GM21447 (cell line): ENCODE results near the gene RIMBP2.

Experiments used
- ATAC-seq: cut with Tn5 transposase; IDR thresholded peaks from one replicate; pipeline ENCODE4 v1.9.1; 2021; ENCODE audit not compliant: unreplicated experiment

RIMBP2 gene

GRCh38 chr12:130454296-130454695 lies 261.8 kb downstream of the RIMBP2 start:
- no peak for ATAC-seq

GRCh38 chr12:130452546-130452945 lies 263.6 kb downstream of the RIMBP2 start:
- no peak for ATAC-seq

- ATAC-seq = no peak
These were observed 264.8 kb downstream of the RIMBP2 start for GRCh38 chr12:130451001-130451930.

GRCh38 chr12:130449291-130449690 lies 266.8 kb downstream of the RIMBP2 start:
- ATAC-seq = no peak

- no peak for ATAC-seq
These were observed 267.9 kb downstream of the RIMBP2 start for GRCh38 chr12:130448044-130448821.

- no peak for ATAC-seq
These were observed 268.5 kb downstream of the RIMBP2 start for GRCh38 chr12:130447655-130447965.

- ATAC-seq = no peak
These were observed 269.0 kb downstream of the RIMBP2 start for GRCh38 chr12:130446846-130447654.

- ATAC-seq = no peak
These were observed 271.1 kb downstream of the RIMBP2 start for GRCh38 chr12:130444986-130445385.

- ATAC-seq = no peak
These were observed 272.0 kb downstream of the RIMBP2 start for GRCh38 chr12:130444061-130444460.

GRCh38 chr12:130441771-130442760 lies 274.0 kb downstream of the RIMBP2 start:
- ATAC-seq = no peak

GRCh38 chr12:130440411-130441080 lies 275.6 kb downstream of the RIMBP2 start:
- no peak for ATAC-seq

GRCh38 chr12:130439250-130439649 lies 276.8 kb downstream of the RIMBP2 start:
- no peak for ATAC-seq

GRCh38 chr12:130438711-130439110 lies 277.4 kb downstream of the RIMBP2 start:
- ATAC-seq = no peak

GRCh38 chr12:130438243-130438620 lies 277.9 kb downstream of the RIMBP2 start:
- ATAC-seq = no peak

GRCh38 chr12:130437555-130438242 lies 278.4 kb downstream of the RIMBP2 start:
- no peak for ATAC-seq

GRCh38 chr12:130436741-130437501 lies 279.2 kb downstream of the RIMBP2 start:
- no peak for ATAC-seq

- no peak for ATAC-seq
These were observed 280.3 kb downstream of the RIMBP2 start for GRCh38 chr12:130435826-130436225.

GRCh38 chr12:130435331-130435730 lies 280.8 kb downstream of the RIMBP2 start:
- no peak for ATAC-seq
